SK-N-SH (cell line): ENCODE results near the gene UCK2. TPM values are rescaled to one million over a fixed set of nuclear protein-coding genes. Genes with fewer than 3 reads are reported as not detected.

ENCODE experiments used
- CTCF ChIA-PET: fragments of 300-600, 350-600 bp; formaldehyde crosslinking; extraction: SDS; loops from one replicate; lab custom pipeline; 2021; lab: Yijun Ruan, JAX
- POLR2A ChIA-PET: fragments of 350-600 bp; sonication (Branson Sonifier 250); formaldehyde crosslinking; extraction: SDS; loops from one replicate; lab custom pipeline; 2020; ENCODE audit warnings: antibody characterized with exemption, inconsistent platforms; lab: Yijun Ruan, JAX
- DNase-seq: peaks from one replicate; pipeline ENCODE4 v3.0.0; 2012
- H2AFZ ChIP-seq: fragments of 200-600 bp; sonication (generic); 2 replicates; pipeline ENCODE4 v1.8.1; 2016; ENCODE audit warnings: antibody characterized with exemption, mild to moderate bottlenecking, low read depth
- H3F3A ChIP-seq: fragments of 200-600 bp; sonication (generic); replicated peaks from 2 replicates; pipeline ENCODE3; 2016; ENCODE audit warnings: antibody characterized with exemption, mild to moderate bottlenecking; ENCODE audit not compliant: insufficient read depth
- H3K27ac ChIP-seq, 2 experiments: fragments of 200-500 bp in 1 of 2; fragments of 200-600 bp in 1 of 2; sonication (Bioruptor generic) in 1 of 2; sonication (generic), shearing (Covaris generic) in 1 of 2; 2 replicates each; pipeline versions ENCODE4 v1.5.1 to v1.6.1; 2014 to 2016; ENCODE audit warnings: low read depth in 2 of 2, inconsistent platforms in 1 of 2, low read length in 1 of 2, mild to moderate bottlenecking in 1 of 2, mixed read lengths in 1 of 2
- H3K27me3 ChIP-seq: fragments of 200-600 bp; sonication (generic), shearing (Covaris generic); 2 replicates; pipeline ENCODE4 v1.6.1; 2016; ENCODE audit warnings: mixed run types; ENCODE audit not compliant: insufficient read depth
- H3K36me3 ChIP-seq, 2 experiments: fragments of 200-500 bp in 1 of 2; fragments of 200-600 bp in 1 of 2; sonication (Bioruptor generic) in 1 of 2; sonication (generic) in 1 of 2; replicated peaks in 1 of 2; 2 replicates each; pipeline versions ENCODE3 to v1.5.1; 2014 to 2016; ENCODE audit warnings: low read length in 1 of 2, mild to moderate bottlenecking in 1 of 2; ENCODE audit not compliant: insufficient read depth in 2 of 2, control insufficient read depth in 1 of 2
- H3K4me1 ChIP-seq, 2 experiments: fragments of 200-500 bp in 1 of 2; fragments of 200-600 bp in 1 of 2; sonication (Bioruptor generic) in 1 of 2; sonication (generic), shearing (Covaris generic) in 1 of 2; 2 replicates each; pipeline versions ENCODE4 v1.5.1 to v1.6.1; 2014 to 2016; ENCODE audit warnings: low read depth in 1 of 2, low read length in 1 of 2, mixed run types in 1 of 2; ENCODE audit not compliant: insufficient read depth in 2 of 2, control insufficient read depth in 1 of 2
- H3K4me2 ChIP-seq: fragments of 200-600 bp; sonication (generic), shearing (Covaris generic); 2 replicates; pipeline ENCODE4 v1.6.1; 2017; ENCODE audit warnings: mixed run types
- H3K4me3 ChIP-seq, 2 experiments: fragments of 200-500 bp in 1 of 2; fragments of 200-600 bp in 1 of 2; sonication (Bioruptor generic) in 1 of 2; sonication (generic), shearing (Covaris generic) in 1 of 2; 2 replicates each; pipeline versions ENCODE4 v1.5.1 to v1.8.1; 2014 to 2016; ENCODE audit warnings: low read depth in 2 of 2, inconsistent platforms in 1 of 2, low read length in 1 of 2, mild to moderate bottlenecking in 1 of 2, mixed read lengths in 1 of 2, moderate library complexity in 1 of 2
- H3K79me2 ChIP-seq: fragments of 200-600 bp; sonication (generic); 2 replicates; pipeline ENCODE4 v1.8.1; 2017; ENCODE audit warnings: mild to moderate bottlenecking; ENCODE audit not compliant: insufficient read depth
- H3K9ac ChIP-seq: fragments of 200-600 bp; sonication (generic); 2 replicates; pipeline ENCODE4 v1.6.1; 2017; ENCODE audit warnings: mixed run types
- H3K9me2 ChIP-seq: fragments of 200-600 bp; sonication (generic); 2 replicates; pipeline ENCODE4 v1.6.1; 2017; ENCODE audit warnings: mixed run types
- H3K9me3 ChIP-seq: fragments of 200-600 bp; sonication (generic); 2 replicates; pipeline ENCODE4 v1.6.1; 2017; ENCODE audit warnings: mixed run types, mild to moderate bottlenecking, moderate library complexity
- H4K20me1 ChIP-seq: fragments of 200-600 bp; sonication (generic); 2 replicates; pipeline ENCODE4 v1.6.1; 2017; ENCODE audit warnings: mild to moderate bottlenecking, mixed run types; ENCODE audit not compliant: insufficient read depth
- CHD2 ChIP-seq: fragments of 150-350 bp; IDR thresholded peaks from 2 replicates; pipeline ENCODE4 v1.6.1; 2018; ENCODE audit warnings: low read length; ENCODE audit not compliant: partially characterized antibody
- ELF1 ChIP-seq: IDR thresholded peaks from 2 replicates; pipeline ENCODE4 v1.4.0; 2012
- EP300 ChIP-seq, 2 experiments: IDR thresholded peaks; 2 replicates each; pipeline versions ENCODE4 v1.4.0 to v1.6.1; 2012; ENCODE audit warnings: borderline replicate concordance in 1 of 2, low read depth in 1 of 2, low read length in 1 of 2
- EZH2phosphoT487 ChIP-seq: fragments of 200-600 bp; sonication (generic); IDR thresholded peaks from 2 replicates; pipeline ENCODE4 v1.6.1; 2017; ENCODE audit warnings: low read depth, mixed run types, mild to moderate bottlenecking, antibody characterized with exemption, moderate library complexity, borderline replicate concordance
- FOSL2 ChIP-seq: IDR thresholded peaks from 2 replicates; pipeline ENCODE4 v1.4.0; 2012; ENCODE audit warnings: low read depth, mild to moderate bottlenecking, moderate library complexity, borderline replicate concordance
- FOXJ3 ChIP-seq: sonication (generic); formaldehyde crosslinking; IDR thresholded peaks from 2 replicates; pipeline ENCODE4 v1.5.1; 2020; ENCODE audit warnings: mild to moderate bottlenecking, missing genetic modification reagents
- FOXM1 ChIP-seq: IDR thresholded peaks from 2 replicates; pipeline ENCODE4 v1.4.0; 2012; ENCODE audit warnings: low read depth, mild to moderate bottlenecking
- GABPA ChIP-seq: IDR thresholded peaks from 2 replicates; pipeline ENCODE4 v1.4.0; 2012; ENCODE audit warnings: low read depth, mild to moderate bottlenecking
- JUND ChIP-seq: IDR thresholded peaks from 2 replicates; pipeline ENCODE4 v1.4.0; 2012
- MAX ChIP-seq: IDR thresholded peaks from 2 replicates; pipeline ENCODE4 v1.4.0; 2012; ENCODE audit warnings: low read depth
- MXI1 ChIP-seq: IDR thresholded peaks from 2 replicates; pipeline ENCODE4 v1.6.1; 2012; ENCODE audit warnings: mild to moderate bottlenecking, low read depth, low read length, improper control_type of control experiment
- NFIC ChIP-seq: IDR thresholded peaks from 2 replicates; pipeline ENCODE4 v1.4.0; 2012; ENCODE audit warnings: borderline replicate concordance
- NRF1 ChIP-seq: IDR thresholded peaks from 2 replicates; pipeline ENCODE4 v1.6.1; 2012; ENCODE audit warnings: low read depth, mild to moderate bottlenecking, low read length
- PBX3 ChIP-seq: IDR thresholded peaks from 2 replicates; pipeline ENCODE4; 2012
- POLR2AphosphoS5 ChIP-seq: IDR thresholded peaks from 2 replicates; pipeline ENCODE4 v1.6.1; 2012; ENCODE audit warnings: low read depth, low read length
- RAD21 ChIP-seq: IDR thresholded peaks from 2 replicates; pipeline ENCODE4 v1.6.1; 2012; ENCODE audit warnings: mild to moderate bottlenecking, low read length
- RFX5 ChIP-seq: IDR thresholded peaks from 2 replicates; pipeline ENCODE4 v1.6.1; 2012; ENCODE audit warnings: mild to moderate bottlenecking, improper control_type of control experiment, low read length
- RXRA ChIP-seq: IDR thresholded peaks from 2 replicates; pipeline ENCODE4 v1.4.0; 2012; ENCODE audit warnings: low read depth, mild to moderate bottlenecking, borderline replicate concordance
- SIN3A ChIP-seq: IDR thresholded peaks from 2 replicates; pipeline ENCODE4 v1.6.1; 2012; ENCODE audit warnings: low read depth, mild to moderate bottlenecking, low read length, moderate library complexity, borderline replicate concordance
- SMC3 ChIP-seq: IDR thresholded peaks from 2 replicates; pipeline ENCODE4 v1.6.1; 2012; ENCODE audit warnings: low read depth, low read length, improper control_type of control experiment
- TAF1 ChIP-seq: IDR thresholded peaks from 2 replicates; pipeline ENCODE4 v1.6.1; 2012; ENCODE audit warnings: low read depth, mild to moderate bottlenecking, low read length, moderate library complexity, borderline replicate concordance
- TEAD4 ChIP-seq: IDR thresholded peaks from 2 replicates; pipeline ENCODE4 v1.4.0; 2012; ENCODE audit warnings: mild to moderate bottlenecking, borderline replicate concordance; ENCODE audit not compliant: insufficient read depth
- USF1 ChIP-seq: IDR thresholded peaks from 2 replicates; pipeline ENCODE4 v1.4.0; 2012; ENCODE audit warnings: low read depth, borderline replicate concordance
- YY1 ChIP-seq: IDR thresholded peaks from 2 replicates; pipeline ENCODE4 v1.4.0; 2012; ENCODE audit warnings: low read depth, mild to moderate bottlenecking
- WGBS: methylation state at CpG from one replicate; pipeline ENCODE4 v1.1.6; 2017; ENCODE audit warnings: low lambda C conversion rate; 5-methylcytosine and 5-hydroxymethylcytosine counted together
- polyA plus RNA-seq, 3 experiments: library from polyadenylated mRNA; depleted of rRNA; stranded (reverse); fragments of >200 nt; gene quantifications; 2 replicates each; pipeline ENCODE4 v1.2.3, GENCODE V29; 2012
- TF ChIP-seq, protein P1 (sequence below): IDR thresholded peaks from 2 replicates; pipeline ENCODE4 v1.6.1; 2012; ENCODE audit warnings: mild to moderate bottlenecking, low read depth, low read length, moderate library complexity

Gene UCK2
- polyA plus RNA-seq, 1 of the 3 experiments (the other 2 are of a cell fraction), result 53.7 TPM

DNA sequence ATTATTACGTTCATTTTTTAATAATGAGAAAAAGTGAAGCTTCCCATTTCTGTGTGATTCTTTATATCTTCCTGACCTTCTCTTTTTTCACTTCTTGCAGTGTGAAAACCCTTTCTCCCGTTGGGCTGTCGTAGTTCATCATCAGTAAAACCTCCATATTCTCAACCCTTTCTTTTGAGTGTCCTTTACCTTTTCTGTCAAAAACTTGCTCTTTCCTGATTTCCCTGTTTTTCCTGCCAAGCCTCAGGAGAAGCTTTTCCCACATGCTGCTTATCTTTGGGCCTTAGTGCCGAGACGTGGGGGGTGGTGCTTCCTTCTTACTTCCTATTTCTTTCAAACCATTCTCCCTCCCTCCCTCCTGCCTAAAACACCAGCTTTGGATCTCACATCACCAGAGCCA, 46.1 kb downstream of the UCK2 start (continued):
- no peak for TF ChIP-seq EZH2phosphoT487
- TF ChIP-seq NFIC, result no peak
- TF ChIP-seq FOSL2, result no peak

GRCh38 chr1:165874643-165875042, 47.2 kb downstream of the UCK2 start:
- Histone ChIP-seq H3K4me1 (no peaks in the 10 kb centered on the region), H3K27me3 (no peaks in the 10 kb centered on the region), H4K20me1 (no peaks in the 10 kb centered on the region; the same call in 1 of the 2 replicates), H3F3A (no peaks in the 10 kb centered on the region), H3K4me2 (no peak overlapping the region), H3K9me2 (no peaks in the 10 kb centered on the region), H2AFZ (no peak overlapping the region), H3K79me2 (peaks cover 88% of the 10 kb centered on the region), H3K36me3 (no peaks in the 10 kb centered on the region), H3K27ac (no peak overlapping the region), H3K9me3 (no peaks in the 10 kb centered on the region), H3K9ac (no peak overlapping the region), H3K4me3 (no peak overlapping the region)
- ChIA-PET CTCF (no interaction called here), POLR2A (no interaction called here)
- WGBS, result 96% methylated on average over 4 of the region's 4 CpGs
- TF ChIP-seq RFX5 (no peak), PBX3 (no peak), POLR2AphosphoS5 (no peak), EP300 (IDR thresholded peaks at IDR 0.05; ENCODE audit: borderline replicate concordance in 1 of 2, low read depth in 1 of 2, low read length in 1 of 2) (no peak), GABPA (no peak), USF1 (no peak), RAD21 (no peak), SMC3 (no peak), FOXJ3 (CRISPR knock-in tag) (no peak), CHD2 (no peak), RXRA (no peak), JUND (no peak), TAF1 (no peak), YY1 (no peak), MXI1 (no peak)
- DNase-seq, result no peak

- Histone ChIP-seq H4K20me1 (no peaks in the 10 kb centered on the region; the same call in 1 of the 2 replicates), H3K27me3 (no peaks in the 10 kb centered on the region), H2AFZ (no peak overlapping the region), H3K36me3 (no peaks in the 10 kb centered on the region), H3K4me2 (no peak overlapping the region)
- CTCF ChIA-PET, result no interaction called here
- WGBS, result 97% methylated on average over 3 of the region's 3 CpGs
- TF ChIP-seq SIN3A, result no peak
- TF ChIP-seq NFIC, result no peak
- no peak for TF ChIP-seq FOSL2
- no peak for TF ChIP-seq TEAD4
- TF ChIP-seq RFX5, result no peak
- no peak for TF ChIP-seq EZH2phosphoT487
- TF ChIP-seq RXRA, result no peak
- TF ChIP-seq ELF1, result no peak
- TF ChIP-seq, protein P1, sequence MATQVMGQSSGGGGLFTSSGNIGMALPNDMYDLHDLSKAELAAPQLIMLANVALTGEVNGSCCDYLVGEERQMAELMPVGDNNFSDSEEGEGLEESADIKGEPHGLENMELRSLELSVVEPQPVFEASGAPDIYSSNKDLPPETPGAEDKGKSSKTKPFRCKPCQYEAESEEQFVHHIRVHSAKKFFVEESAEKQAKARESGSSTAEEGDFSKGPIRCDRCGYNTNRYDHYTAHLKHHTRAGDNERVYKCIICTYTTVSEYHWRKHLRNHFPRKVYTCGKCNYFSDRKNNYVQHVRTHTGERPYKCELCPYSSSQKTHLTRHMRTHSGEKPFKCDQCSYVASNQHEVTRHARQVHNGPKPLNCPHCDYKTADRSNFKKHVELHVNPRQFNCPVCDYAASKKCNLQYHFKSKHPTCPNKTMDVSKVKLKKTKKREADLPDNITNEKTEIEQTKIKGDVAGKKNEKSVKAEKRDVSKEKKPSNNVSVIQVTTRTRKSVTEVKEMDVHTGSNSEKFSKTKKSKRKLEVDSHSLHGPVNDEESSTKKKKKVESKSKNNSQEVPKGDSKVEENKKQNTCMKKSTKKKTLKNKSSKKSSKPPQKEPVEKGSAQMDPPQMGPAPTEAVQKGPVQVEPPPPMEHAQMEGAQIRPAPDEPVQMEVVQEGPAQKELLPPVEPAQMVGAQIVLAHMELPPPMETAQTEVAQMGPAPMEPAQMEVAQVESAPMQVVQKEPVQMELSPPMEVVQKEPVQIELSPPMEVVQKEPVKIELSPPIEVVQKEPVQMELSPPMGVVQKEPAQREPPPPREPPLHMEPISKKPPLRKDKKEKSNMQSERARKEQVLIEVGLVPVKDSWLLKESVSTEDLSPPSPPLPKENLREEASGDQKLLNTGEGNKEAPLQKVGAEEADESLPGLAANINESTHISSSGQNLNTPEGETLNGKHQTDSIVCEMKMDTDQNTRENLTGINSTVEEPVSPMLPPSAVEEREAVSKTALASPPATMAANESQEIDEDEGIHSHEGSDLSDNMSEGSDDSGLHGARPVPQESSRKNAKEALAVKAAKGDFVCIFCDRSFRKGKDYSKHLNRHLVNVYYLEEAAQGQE, result no peak
- no peak for TF ChIP-seq MAX
- TF ChIP-seq FOXM1, result no peak
- TF ChIP-seq NRF1, result no peak
- TF ChIP-seq, all 33 proteins: peak for 0
- no peak overlapping the region for H3K9ac ChIP-seq
- POLR2A ChIA-PET, result no interaction called here
- H3K79me2 ChIP-seq, result peaks cover 93% of the 10 kb centered on the region
- H3K4me1 ChIP-seq, result no peaks in the 10 kb centered on the region
- H3K27ac ChIP-seq, result no peak overlapping the region
- DNase-seq, result no peak
- no peaks in the 10 kb centered on the region for H3K9me2 ChIP-seq
- H3K9me3 ChIP-seq, result no peaks in the 10 kb centered on the region
- H3F3A ChIP-seq, result no peaks in the 10 kb centered on the region
- H3K4me3 ChIP-seq, result no peak overlapping the region
Observed at GRCh38 chr1:165875171-165875570, 47.8 kb downstream of the UCK2 start.
